ENCODE data around the gene PPP1R16B. TPM values are rescaled to one million over a fixed set of nuclear protein-coding genes. Genes with fewer than 3 reads are reported as not detected.
A peak's percentile ranks its signal among the peaks of the same experiment; 100 is the strongest.

The PPP1R16B gene
- total and polyA plus RNA-seq, 5 donors from 2014 or later, result 16.5 to 84.1 (median 25.1) TPM

DNA sequence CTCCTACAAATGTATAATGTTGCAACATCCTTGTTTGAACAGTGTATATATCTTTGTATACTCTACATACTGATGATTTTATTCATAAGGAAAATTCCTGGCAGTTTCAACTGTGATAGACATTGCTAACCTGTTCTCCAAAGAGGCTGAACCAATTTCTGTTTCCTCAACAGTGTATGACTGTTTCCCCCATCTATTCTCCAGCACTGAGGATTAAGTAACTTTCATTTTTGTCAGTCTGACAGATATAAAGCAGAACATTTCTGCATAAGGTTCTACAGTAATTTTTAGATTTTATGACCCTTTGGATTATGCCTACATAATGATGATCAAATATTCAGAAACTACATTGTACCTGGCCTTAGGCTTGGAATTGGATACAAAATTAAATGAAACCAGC, 9.9 kb downstream of the PPP1R16B start:
- Mint-ChIP-seq H3K27ac (peak overlapping the region; percentile 28 to 87 (median 35)), H3K4me1 (peaks cover 53 to 92% (median 67%) of the 10 kb centered on the region in 4 donors), H3K36me3 (peaks cover 52% of the 10 kb centered on the region), H3K9me3 (peaks cover 0 to 4% (median 0%) of the 10 kb centered on the region in 7 donors), H3K27me3 (no peaks in the 10 kb centered on the region), H3K4me3 (peak overlapping the region in 1 of 4 donors; percentile 63)
- Histone ChIP-seq H3K36me3 (ENCODE audit: control insufficient read depth, insufficient read depth, low read length) (peaks cover 42% of the 10 kb centered on the region), H3K27me3 (ENCODE audit: control insufficient read depth, insufficient read depth, low read length) (no peaks in the 10 kb centered on the region), H3K4me3 (ENCODE audit: low read depth, low read length) (no peak overlapping the region), H3K27ac (ENCODE audit: insufficient read depth, low read length, poor library complexity, severe bottlenecking) (no peak overlapping the region), H3K4me1 (ENCODE audit: control insufficient read depth, insufficient read depth, low read length, poor library complexity, severe bottlenecking) (peaks cover 49% of the 10 kb centered on the region), H3K9me3 (ENCODE audit: control insufficient read depth in 2 of 2, low read length in 2 of 2) (no peaks in the 10 kb centered on the region)
- DNase-seq, result no peak
- ATAC-seq (ENCODE audit: low read depth in 2 of 2), result no peak

DNA sequence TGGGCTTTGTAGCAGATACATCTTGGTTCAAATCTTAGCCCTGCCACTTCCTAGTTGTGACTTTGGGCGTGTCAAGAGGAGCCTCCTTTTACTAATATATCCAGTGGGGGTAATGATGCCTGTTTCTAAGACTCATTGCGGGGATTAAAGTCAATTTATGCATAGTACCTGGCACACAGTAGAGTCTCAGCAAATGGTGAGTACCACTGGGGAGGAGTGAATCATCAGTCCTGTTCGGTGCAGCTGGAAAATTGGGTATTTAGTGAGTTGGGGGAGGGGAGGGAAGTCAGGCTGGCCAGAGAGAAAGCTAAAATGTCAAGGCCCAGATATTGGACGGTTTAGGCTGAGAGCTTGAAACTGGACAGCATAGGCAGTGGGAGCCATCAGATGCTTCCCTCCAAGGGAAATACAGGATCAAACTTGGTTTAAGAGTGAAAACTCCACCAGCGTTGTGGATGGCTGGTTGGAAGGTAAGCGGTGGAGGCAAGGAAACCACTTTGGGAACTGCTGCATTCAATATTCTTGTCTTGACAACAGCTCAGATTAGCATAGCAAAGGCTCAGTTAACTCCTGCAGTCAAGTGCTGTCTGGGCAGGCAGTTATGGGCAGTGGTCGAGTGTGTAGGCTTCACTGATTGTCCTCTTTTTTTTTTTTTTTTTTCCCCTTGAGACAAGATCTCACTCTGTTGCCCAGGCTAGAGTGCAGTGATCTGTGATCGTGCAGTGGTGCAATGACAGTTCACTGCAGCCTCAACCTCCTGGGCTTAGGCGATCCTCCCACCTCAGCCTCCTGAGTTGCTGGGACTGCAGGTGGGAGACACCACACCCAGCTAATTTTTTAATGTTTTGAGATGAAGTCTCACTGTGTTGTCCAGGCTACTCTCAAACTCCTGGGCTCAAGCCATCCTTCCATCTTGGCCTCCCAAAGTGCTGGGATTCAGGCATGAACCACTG, 12.9 kb downstream of the PPP1R16B start:
- ATAC-seq (ENCODE audit: low read depth in 2 of 2) (no peak), DNase-seq (no peak)
- peak overlapping the region in 3 of 4 donors; percentile 39 to 63 (median 58) for H3K4me3 Mint-ChIP-seq
- peaks cover 54 to 84% (median 72%) of the 10 kb centered on the region in 4 donors for H3K4me1 Mint-ChIP-seq
- H3K9me3 Mint-ChIP-seq, result peaks cover 0 to 12% (median 5%) of the 10 kb centered on the region in 7 donors
- Histone ChIP-seq H3K36me3 (ENCODE audit: control insufficient read depth, insufficient read depth, low read length) (peaks cover 23% of the 10 kb centered on the region), H3K4me1 (ENCODE audit: control insufficient read depth, insufficient read depth, low read length, poor library complexity, severe bottlenecking) (peaks cover 24% of the 10 kb centered on the region), H3K9me3 (ENCODE audit: control insufficient read depth in 2 of 2, low read length in 2 of 2) (peaks cover 0 to 7% of the 10 kb centered on the region in 2 experiments), H3K27ac (ENCODE audit: insufficient read depth, low read length, poor library complexity, severe bottlenecking) (no peak overlapping the region), H3K27me3 (ENCODE audit: control insufficient read depth, insufficient read depth, low read length) (no peaks in the 10 kb centered on the region), H3K4me3 (ENCODE audit: low read depth, low read length) (no peak overlapping the region)
- peak overlapping the region; percentile 3 to 93 (median 24) for H3K27ac Mint-ChIP-seq
- no peaks in the 10 kb centered on the region for H3K27me3 Mint-ChIP-seq
- H3K36me3 Mint-ChIP-seq, result peaks cover 54% of the 10 kb centered on the region

DNA sequence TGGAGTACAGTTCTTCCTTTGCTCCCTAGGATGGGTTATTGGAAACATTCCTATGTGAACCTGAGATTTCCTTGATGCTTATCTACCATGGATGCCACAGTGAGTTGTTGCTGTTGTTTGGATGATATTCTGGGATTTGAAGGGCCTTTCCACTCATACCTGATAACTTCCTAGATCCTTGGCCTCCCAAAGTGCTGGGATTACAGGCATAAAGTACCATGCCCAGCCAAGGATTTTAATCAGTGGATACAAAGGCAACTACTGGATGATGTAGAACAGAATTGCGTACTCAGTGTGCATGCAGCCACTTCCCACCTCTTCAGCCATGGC, 20.0 kb downstream of the PPP1R16B start:
- peaks cover 45% of the 10 kb centered on the region for H3K36me3 Mint-ChIP-seq
- DNase-seq (no peak), ATAC-seq (ENCODE audit: low read depth in 2 of 2) (no peak)
- peaks cover 0 to 9% (median 4%) of the 10 kb centered on the region in 7 donors for H3K9me3 Mint-ChIP-seq
- peak overlapping the region; percentile 71 to 83 (median 82) for H3K27ac Mint-ChIP-seq
- no peak overlapping the region for H3K4me3 ChIP-seq (ENCODE audit: low read depth, low read length)
- H3K27me3 Mint-ChIP-seq, result no peaks in the 10 kb centered on the region
- H3K36me3 ChIP-seq (ENCODE audit: control insufficient read depth, insufficient read depth, low read length), result peaks cover 55% of the 10 kb centered on the region
- peaks cover 36 to 90% (median 60%) of the 10 kb centered on the region in 4 donors for H3K4me1 Mint-ChIP-seq
- H3K27ac ChIP-seq (ENCODE audit: insufficient read depth, low read length, poor library complexity, severe bottlenecking), result no peak overlapping the region
- no peak overlapping the region for H3K4me3 Mint-ChIP-seq
- peaks cover 0 to 7% of the 10 kb centered on the region in 2 experiments for H3K9me3 ChIP-seq (ENCODE audit: control insufficient read depth in 2 of 2, low read length in 2 of 2)
- no peaks in the 10 kb centered on the region for H3K27me3 ChIP-seq (ENCODE audit: control insufficient read depth, insufficient read depth, low read length)
- peaks cover 26% of the 10 kb centered on the region for H3K4me1 ChIP-seq (ENCODE audit: control insufficient read depth, insufficient read depth, low read length, poor library complexity, severe bottlenecking)

DNA sequence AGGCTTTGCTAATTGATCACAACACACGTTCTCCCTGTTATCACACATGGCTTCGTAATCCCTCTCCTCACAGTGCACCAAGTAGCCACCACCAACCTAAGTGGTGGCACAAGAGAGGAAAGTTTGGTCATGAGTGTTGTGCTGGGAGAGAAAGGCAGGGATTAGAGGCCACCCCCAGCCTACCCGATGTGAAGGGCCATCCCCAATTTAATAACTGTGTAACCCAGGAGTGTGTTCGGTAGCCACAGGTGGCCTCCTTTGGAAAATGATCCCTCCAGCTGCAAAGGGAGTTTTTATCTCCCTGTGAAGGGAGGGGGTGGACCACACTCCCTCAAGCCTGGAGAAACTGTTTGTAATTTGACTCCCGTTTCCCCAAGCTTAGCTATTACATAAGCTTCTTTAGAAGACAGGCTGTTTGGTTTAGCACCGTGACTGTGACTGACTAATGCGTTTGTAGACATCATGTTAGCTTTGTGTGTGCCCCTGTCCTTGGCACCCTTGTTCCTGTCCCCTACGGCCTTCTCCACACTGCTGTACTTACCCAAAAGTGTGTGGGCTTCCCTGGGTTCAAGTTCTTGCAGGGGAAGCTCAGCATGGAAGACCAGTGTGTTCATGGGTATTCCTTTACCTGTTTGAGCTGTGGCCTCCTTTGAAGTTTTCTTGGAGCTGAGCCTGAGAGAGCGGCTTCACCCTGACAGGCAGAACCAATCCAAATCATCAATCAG, 20.6 kb downstream of the PPP1R16B start:
- H3K27me3 Mint-ChIP-seq, result no peaks in the 10 kb centered on the region
- peaks cover 0 to 7% (median 2%) of the 10 kb centered on the region in 7 donors for H3K9me3 Mint-ChIP-seq
- H3K27ac Mint-ChIP-seq, result peak overlapping the region; percentile 71 to 83 (median 82)
- H3K4me1 ChIP-seq (ENCODE audit: control insufficient read depth, insufficient read depth, low read length, poor library complexity, severe bottlenecking), result peaks cover 26% of the 10 kb centered on the region
- H3K4me1 Mint-ChIP-seq, result peaks cover 35 to 94% (median 64%) of the 10 kb centered on the region in 4 donors
- H3K36me3 Mint-ChIP-seq, result peaks cover 46% of the 10 kb centered on the region
- H3K27me3 ChIP-seq (ENCODE audit: control insufficient read depth, insufficient read depth, low read length), result no peaks in the 10 kb centered on the region
- peak overlapping the region; percentile 6 for H3K27ac ChIP-seq (ENCODE audit: insufficient read depth, low read length, poor library complexity, severe bottlenecking)
- ATAC-seq (ENCODE audit: low read depth in 2 of 2), result no peak
- DNase-seq, result no peak
- H3K4me3 Mint-ChIP-seq, result peak overlapping the region in 2 of 4 donors; percentile 29 to 52
- H3K36me3 ChIP-seq (ENCODE audit: control insufficient read depth, insufficient read depth, low read length), result peaks cover 54% of the 10 kb centered on the region
- H3K4me3 ChIP-seq (ENCODE audit: low read depth, low read length), result peak overlapping the region; percentile 22
- H3K9me3 ChIP-seq (ENCODE audit: control insufficient read depth in 2 of 2, low read length in 2 of 2), result peaks cover 0 to 5% of the 10 kb centered on the region in 2 experiments

DNA sequence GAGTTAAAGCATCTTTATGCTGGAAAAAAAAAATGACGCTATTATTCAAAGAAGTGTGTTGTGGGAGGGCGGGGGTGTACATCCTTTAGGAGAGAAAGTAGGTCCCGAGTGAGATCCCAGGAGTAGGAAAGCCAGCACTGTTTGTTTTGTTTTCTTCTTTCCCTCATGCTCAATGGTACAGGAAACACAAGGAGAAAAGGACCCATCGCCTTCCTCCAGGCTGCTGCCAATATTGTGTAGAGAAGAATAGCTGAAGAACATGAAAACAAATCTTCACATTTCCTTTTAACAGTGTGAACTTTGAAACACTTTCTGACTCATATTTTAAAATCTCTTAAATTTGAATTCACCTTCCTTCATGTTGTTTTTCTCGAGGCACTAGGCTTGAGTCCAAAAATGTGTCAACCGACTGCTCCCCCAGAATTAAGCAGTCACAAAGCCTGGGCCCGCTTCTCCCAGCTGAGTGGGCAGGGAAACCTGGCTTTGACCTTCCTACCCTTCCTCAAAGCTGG, 22.3 kb downstream of the PPP1R16B start:
- H3K27me3 Mint-ChIP-seq, result no peaks in the 10 kb centered on the region
- H3K36me3 ChIP-seq (ENCODE audit: control insufficient read depth, insufficient read depth, low read length), result peaks cover 55% of the 10 kb centered on the region
- no peaks in the 10 kb centered on the region for H3K9me3 Mint-ChIP-seq
- DNase-seq (peak in 1 of 3 donors; percentile 36), ATAC-seq (ENCODE audit: low read depth in 2 of 2) (peak; percentile 46 to 52)
- H3K36me3 Mint-ChIP-seq, result peaks cover 45% of the 10 kb centered on the region
- H3K4me3 Mint-ChIP-seq, result peak overlapping the region; percentile 17 to 79 (median 60)
- no peaks in the 10 kb centered on the region for H3K27me3 ChIP-seq (ENCODE audit: control insufficient read depth, insufficient read depth, low read length)
- H3K4me3 ChIP-seq (ENCODE audit: low read depth, low read length), result peak overlapping the region; percentile 33
- peak overlapping the region; percentile 62 for H3K27ac ChIP-seq (ENCODE audit: insufficient read depth, low read length, poor library complexity, severe bottlenecking)
- peaks cover 27 to 96% (median 64%) of the 10 kb centered on the region in 4 donors for H3K4me1 Mint-ChIP-seq
- no peaks in the 10 kb centered on the region for H3K9me3 ChIP-seq (ENCODE audit: control insufficient read depth in 2 of 2, low read length in 2 of 2)
- peak overlapping the region; percentile 90 to 97 (median 94) for H3K27ac Mint-ChIP-seq
- peaks cover 38% of the 10 kb centered on the region for H3K4me1 ChIP-seq (ENCODE audit: control insufficient read depth, insufficient read depth, low read length, poor library complexity, severe bottlenecking)

DNA sequence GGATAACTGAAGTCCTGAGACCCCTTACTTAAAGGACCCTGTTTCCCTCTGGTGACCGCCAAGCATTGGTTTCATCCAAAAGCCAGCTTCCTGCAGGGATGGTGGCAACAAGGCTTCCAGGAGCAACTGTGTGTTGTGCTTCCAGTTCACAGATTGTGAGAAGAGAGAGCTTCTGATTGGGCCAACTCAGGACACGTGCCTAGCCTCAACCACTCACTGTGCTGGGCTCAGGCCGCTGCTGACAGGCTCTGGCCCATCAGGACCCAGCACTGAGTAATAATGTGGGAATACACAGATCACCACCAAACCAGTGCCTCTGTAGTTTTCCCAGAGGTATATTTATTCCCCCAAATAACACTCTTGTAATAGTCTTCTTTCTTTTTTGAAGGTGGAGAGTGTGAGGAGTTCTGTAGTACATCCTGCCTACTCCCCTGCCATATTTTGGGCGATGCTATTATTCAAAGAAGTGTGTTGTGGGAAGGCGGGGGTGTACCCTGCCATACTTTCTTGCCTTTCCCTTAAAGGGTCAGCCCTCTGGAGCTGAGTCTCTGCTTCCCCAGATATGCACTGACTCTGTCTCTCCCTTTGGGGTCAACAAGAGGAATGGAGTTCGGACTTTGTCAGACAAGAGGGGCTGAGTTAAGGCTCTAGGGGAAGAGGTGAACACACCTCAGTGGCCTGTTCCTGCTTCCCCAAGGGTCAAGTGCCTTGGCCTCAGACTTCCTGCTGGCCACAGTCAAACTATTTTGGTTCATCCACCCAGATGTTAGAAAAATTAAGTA, 23.2 kb downstream of the PPP1R16B start:
- H3K36me3 ChIP-seq (ENCODE audit: control insufficient read depth, insufficient read depth, low read length), result peaks cover 55% of the 10 kb centered on the region
- DNase-seq (no peak), ATAC-seq (ENCODE audit: low read depth in 2 of 2) (no peak)
- Mint-ChIP-seq H3K4me3 (peak overlapping the region in 2 of 4 donors; percentile 7 to 59), H3K27me3 (no peaks in the 10 kb centered on the region), H3K9me3 (no peaks in the 10 kb centered on the region), H3K4me1 (peaks cover 24 to 97% (median 68%) of the 10 kb centered on the region in 4 donors), H3K36me3 (peaks cover 48% of the 10 kb centered on the region), H3K27ac (peak overlapping the region; percentile 2 to 94 (median 90))
- no peaks in the 10 kb centered on the region for H3K27me3 ChIP-seq (ENCODE audit: control insufficient read depth, insufficient read depth, low read length)
- peak overlapping the region; percentile 62 for H3K27ac ChIP-seq (ENCODE audit: insufficient read depth, low read length, poor library complexity, severe bottlenecking)
- H3K9me3 ChIP-seq (ENCODE audit: control insufficient read depth in 2 of 2, low read length in 2 of 2), result no peaks in the 10 kb centered on the region
- H3K4me3 ChIP-seq (ENCODE audit: low read depth, low read length), result no peak overlapping the region
- H3K4me1 ChIP-seq (ENCODE audit: control insufficient read depth, insufficient read depth, low read length, poor library complexity, severe bottlenecking), result peaks cover 45% of the 10 kb centered on the region

Data from CD4-positive, CD25-positive, alpha-beta regulatory T cell (primary cell).